ENCODE measurements around the gene LRFN4. TPM values are rescaled to one million over a fixed set of nuclear protein-coding genes. Genes with fewer than 3 reads are reported as not detected.

Gene LRFN4
- 3.4 and 3.8 TPM in 2 replicates for total RNA-seq

DNA sequence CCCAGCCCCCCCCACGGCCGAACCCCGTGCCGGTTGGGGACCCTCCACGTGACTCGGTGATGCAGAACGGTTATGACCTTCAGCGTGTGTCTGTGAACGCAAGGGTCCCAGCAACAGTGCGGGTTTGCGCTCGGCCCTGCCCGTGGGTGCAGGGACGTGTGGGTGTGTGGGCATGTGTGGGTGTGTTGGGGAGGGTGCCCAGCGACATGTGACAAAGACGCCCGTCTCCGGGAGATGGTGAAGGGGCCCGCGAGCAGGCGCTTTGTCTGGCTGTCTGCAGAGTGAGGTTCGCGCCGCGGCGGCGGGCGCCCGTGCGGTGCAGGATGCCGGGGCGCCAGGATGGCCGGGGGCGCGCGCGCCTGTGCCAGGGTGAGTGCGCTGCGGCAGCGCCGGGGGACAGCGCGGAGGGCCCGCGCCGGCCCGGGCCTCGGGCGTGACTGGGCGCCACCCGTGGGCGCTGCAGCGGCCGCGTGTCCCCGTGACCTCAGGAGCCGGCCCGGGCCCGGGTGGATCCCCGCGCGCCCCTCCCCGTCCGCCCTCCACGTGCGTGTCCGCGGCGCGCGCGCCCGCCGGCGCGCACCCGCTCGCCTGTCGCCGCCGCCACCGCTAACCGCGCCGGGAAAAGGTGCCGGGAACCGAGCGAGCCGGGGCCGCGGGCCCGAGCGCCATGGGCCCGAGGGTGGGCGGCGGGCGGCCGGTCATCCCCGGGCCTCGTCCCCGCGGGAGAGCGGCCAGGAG, at the start of gene LRFN4:
Gene LRFN4, plus strand, starts transcription at position 569 of the 738 bp plus-strand sequence. CDS start 681 bp downstream, outside the sequence.
- CTCF ChIA-PET: interaction anchor here (0.8 to 1.3 kb wide), 2 partner anchors 160 to 179 kb away, joined by 3 read pairs; partner anchors contain the start of gene RBM4B
- Mint-ChIP-seq H3K27ac (peak within 1 kb of the TSS; percentile 76), H3K4me1 (peaks cover 13% of the 10 kb centered on the region), H3K4me3 (peak within 1 kb of the TSS; percentile 86), H3K9me3 (no peaks in the 10 kb centered on the region), H3K36me3 (ENCODE audit: low read depth) (no peaks in the 10 kb centered on the region), H3K27me3 (no peaks in the 10 kb centered on the region)
- POLR2A ChIA-PET: interaction anchor here (1.2 to 6.2 kb wide), 6 partner anchors 8 to 390 kb away, joined by 3 to 123 read pairs (median 6); partner anchors contain the start of genes DPP3, PELI3, RBM14 and RBM4
- TF ChIP-seq, protein P1, sequence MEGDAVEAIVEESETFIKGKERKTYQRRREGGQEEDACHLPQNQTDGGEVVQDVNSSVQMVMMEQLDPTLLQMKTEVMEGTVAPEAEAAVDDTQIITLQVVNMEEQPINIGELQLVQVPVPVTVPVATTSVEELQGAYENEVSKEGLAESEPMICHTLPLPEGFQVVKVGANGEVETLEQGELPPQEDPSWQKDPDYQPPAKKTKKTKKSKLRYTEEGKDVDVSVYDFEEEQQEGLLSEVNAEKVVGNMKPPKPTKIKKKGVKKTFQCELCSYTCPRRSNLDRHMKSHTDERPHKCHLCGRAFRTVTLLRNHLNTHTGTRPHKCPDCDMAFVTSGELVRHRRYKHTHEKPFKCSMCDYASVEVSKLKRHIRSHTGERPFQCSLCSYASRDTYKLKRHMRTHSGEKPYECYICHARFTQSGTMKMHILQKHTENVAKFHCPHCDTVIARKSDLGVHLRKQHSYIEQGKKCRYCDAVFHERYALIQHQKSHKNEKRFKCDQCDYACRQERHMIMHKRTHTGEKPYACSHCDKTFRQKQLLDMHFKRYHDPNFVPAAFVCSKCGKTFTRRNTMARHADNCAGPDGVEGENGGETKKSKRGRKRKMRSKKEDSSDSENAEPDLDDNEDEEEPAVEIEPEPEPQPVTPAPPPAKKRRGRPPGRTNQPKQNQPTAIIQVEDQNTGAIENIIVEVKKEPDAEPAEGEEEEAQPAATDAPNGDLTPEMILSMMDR (IDR thresholded peaks at IDR 0.05): no peak
- intact Hi-C loops (cut with micrococcal nuclease): loop anchor here (1.0 kb wide), 2 partner anchors 12 to 13 kb away; partner anchors contain the start of gene RCE1
- ATAC-seq (ENCODE audit: low read depth) (peak; percentile 63), DNase-seq (peak; percentile 78)

DNA sequence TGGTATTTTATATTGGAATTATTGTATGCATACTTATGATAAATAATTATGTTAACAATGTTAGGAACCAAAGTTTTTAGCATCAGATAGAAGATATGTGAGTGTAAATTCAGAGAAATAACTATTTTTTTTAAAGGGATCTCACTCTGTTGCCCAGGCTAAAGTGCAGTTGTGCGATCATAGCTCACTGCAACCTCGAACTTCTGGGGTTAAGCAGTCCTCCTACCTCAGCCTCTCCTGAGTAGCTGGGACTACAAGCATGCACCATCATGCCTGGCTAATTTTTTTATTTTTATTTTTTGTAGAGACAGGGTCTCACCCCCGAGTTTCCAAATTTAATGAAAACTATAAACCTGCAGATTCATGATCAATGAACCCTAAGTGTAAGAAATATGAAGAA, 47.3 kb upstream of the LRFN4 start:
- H3K4me1 Mint-ChIP-seq: peaks cover 13% of the 10 kb centered on the region
- no peaks in the 10 kb centered on the region for H3K27me3 Mint-ChIP-seq
- H3K27ac Mint-ChIP-seq: no peak overlapping the region
- TF ChIP-seq, protein P1 (IDR thresholded peaks at IDR 0.05): no peak
- no peak for ATAC-seq (ENCODE audit: low read depth)
- H3K9me3 Mint-ChIP-seq: no peaks in the 10 kb centered on the region
- H3K4me3 Mint-ChIP-seq: no peak overlapping the region
- POLR2A ChIA-PET: no interaction called here
- intact Hi-C loops (cut with micrococcal nuclease): no loop called here
- DNase-seq: no peak
- CTCF ChIA-PET: no interaction called here
- H3K36me3 Mint-ChIP-seq (ENCODE audit: low read depth): peaks cover 50% of the 10 kb centered on the region

DNA sequence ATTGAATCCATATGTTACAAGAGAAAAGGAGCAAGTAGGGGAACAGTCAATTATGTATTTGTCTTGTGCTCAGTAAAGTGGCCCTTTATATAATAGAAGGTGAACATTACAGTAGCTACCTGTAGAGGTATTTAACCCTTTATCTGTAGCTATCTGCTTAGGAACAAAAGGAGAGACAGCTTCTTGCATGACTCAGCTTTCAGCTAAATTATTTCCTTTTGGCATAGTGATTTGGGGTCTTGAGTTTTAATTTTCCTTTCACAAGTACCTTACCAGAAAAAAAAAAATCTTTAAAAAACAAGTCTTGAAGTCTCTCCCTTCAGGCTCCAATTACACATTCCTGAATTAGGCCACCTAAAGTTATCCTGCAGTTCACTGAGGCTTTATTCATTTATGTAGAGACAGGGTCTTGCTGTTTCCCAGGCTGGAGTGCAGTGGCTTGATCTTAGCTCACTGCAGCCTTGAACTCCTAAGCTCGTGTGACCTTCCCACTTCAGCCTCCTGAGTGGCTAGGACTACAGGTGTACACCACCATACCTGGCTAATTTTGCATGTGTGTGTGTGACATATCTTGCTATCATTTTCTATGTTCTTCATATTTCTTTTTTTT, 46.2 kb upstream of the LRFN4 start:
- CTCF ChIA-PET: no interaction called here
- TF ChIP-seq, protein P1 (IDR thresholded peaks at IDR 0.05): no peak
- Mint-ChIP-seq H3K4me3 (no peak overlapping the region), H3K36me3 (ENCODE audit: low read depth) (peaks cover 52% of the 10 kb centered on the region), H3K27ac (no peak overlapping the region), H3K27me3 (no peaks in the 10 kb centered on the region), H3K9me3 (no peaks in the 10 kb centered on the region), H3K4me1 (peaks cover 15% of the 10 kb centered on the region)
- POLR2A ChIA-PET: interaction anchor here (0.7 kb wide), 2 partner anchors 10 to 141 kb away, joined by 3 read pairs; no protein-coding TSS in a partner anchor
- DNase-seq (no peak), ATAC-seq (ENCODE audit: low read depth) (no peak)
- intact Hi-C loops (cut with micrococcal nuclease): loop anchor here (5.0 kb wide), 1 partner anchor 43 kb away; no protein-coding TSS in a partner anchor

DNA sequence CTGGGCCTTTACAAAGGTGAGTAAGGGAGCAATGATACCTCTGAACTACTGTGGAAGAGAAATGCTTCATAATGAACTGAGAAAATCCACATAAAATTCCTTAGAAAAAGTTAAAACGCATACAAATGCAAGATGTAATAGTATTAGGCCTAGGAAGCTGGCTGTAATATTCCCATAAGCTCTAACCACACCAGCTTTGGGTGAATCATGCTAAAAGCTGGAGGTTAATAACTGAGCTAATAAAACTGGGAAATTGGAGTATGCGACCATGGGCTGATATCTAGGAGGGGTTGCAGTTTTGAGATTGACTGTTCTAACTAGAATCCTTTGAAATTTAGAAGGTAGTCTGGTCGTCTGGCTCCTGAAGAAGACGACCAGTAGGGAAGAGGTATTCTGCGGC, 42.2 kb upstream of the LRFN4 start:
- DNase-seq: no peak
- TF ChIP-seq, protein P1 (IDR thresholded peaks at IDR 0.05): no peak
- CTCF ChIA-PET: no interaction called here
- Mint-ChIP-seq H3K4me1 (peaks cover 3% of the 10 kb centered on the region), H3K27me3 (no peaks in the 10 kb centered on the region), H3K36me3 (ENCODE audit: low read depth) (peaks cover 46% of the 10 kb centered on the region), H3K9me3 (no peaks in the 10 kb centered on the region), H3K27ac (no peak overlapping the region), H3K4me3 (no peak overlapping the region)
- no peak for ATAC-seq (ENCODE audit: low read depth)
- intact Hi-C loops (cut with micrococcal nuclease): loop anchor here (5.0 kb wide), 1 partner anchor 47 kb away; no protein-coding TSS in a partner anchor
- POLR2A ChIA-PET: no interaction called here

DNA sequence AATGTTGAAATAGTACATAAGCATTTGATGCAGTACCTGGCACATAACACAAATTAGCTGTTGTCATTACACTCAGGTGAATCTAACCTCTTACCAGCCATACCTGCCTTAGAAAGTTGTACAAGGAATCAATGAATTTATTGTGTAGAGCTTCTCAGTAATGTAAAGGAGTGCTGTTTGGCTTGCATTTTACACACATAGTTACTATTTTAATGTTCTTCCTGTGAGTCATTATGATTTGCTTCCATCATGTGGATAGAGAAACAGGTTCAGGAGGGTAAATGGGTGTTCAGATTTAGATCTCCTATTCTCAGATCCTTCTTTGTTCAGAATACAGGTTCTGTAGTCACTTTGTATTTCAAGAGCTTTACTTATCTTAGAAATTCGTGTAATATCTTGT, 41.2 kb upstream of the LRFN4 start:
- Mint-ChIP-seq H3K36me3 (ENCODE audit: low read depth) (peaks cover 41% of the 10 kb centered on the region), H3K4me1 (peaks cover 3% of the 10 kb centered on the region), H3K9me3 (no peaks in the 10 kb centered on the region), H3K4me3 (no peak overlapping the region), H3K27ac (no peak overlapping the region), H3K27me3 (no peaks in the 10 kb centered on the region)
- DNase-seq: no peak
- ChIA-PET POLR2A (no interaction called here), CTCF (no interaction called here)
- TF ChIP-seq, protein P1 (IDR thresholded peaks at IDR 0.05): no peak
- intact Hi-C loops (cut with micrococcal nuclease): no loop called here
- no peak for ATAC-seq (ENCODE audit: low read depth)

Measured in activated B cell treated with CpG ODN at 0.5 μM for 24 hours (primary cell).